ENCODE data around the gene SDC3. TPM values are rescaled to one million over a fixed set of nuclear protein-coding genes. Genes with fewer than 3 reads are reported as not detected.

SDC3 gene
- total and polyA plus RNA-seq, 2 donors (not counting 1 experiment from before 2014, with no cell fraction given) = 13.7 to 32.9 TPM

GRCh38 chr1:30822006-30822405 is 86.6 kb downstream of the SDC3 start:
- H4K20me1 ChIP-seq (ENCODE audit: control insufficient read depth, extremely low read depth, insufficient read depth, low read length) = no peaks in the 10 kb centered on the region
- H3K4me2 ChIP-seq (ENCODE audit: extremely low read depth, insufficient read depth, low read length) = no peak overlapping the region
- peaks cover 20% of the 10 kb centered on the region for H3K4me1 ChIP-seq (ENCODE audit: control insufficient read depth, extremely low read depth, insufficient read depth, low read length)
- H3K79me2 ChIP-seq (ENCODE audit: control insufficient read depth, insufficient read depth, low read length) = no peaks in the 10 kb centered on the region
- no peak overlapping the region for H2AFZ ChIP-seq (ENCODE audit: low read length)
- no peak for TF ChIP-seq EZH2 (IDR thresholded peaks at IDR 0.05; ENCODE audit: low read length, missing control alignments)
- TF ChIP-seq CTCF (conservative IDR thresholded peaks at IDR 0.05 in 1 of 2, IDR thresholded peaks at IDR 0.05 in 1 of 2; ENCODE audit: low read depth in 1 of 2, low read length in 2 of 2) = no peak
- H3K9ac ChIP-seq (ENCODE audit: insufficient read depth, low read length) = no peak overlapping the region
- no peaks in the 10 kb centered on the region for H3K9me3 ChIP-seq (ENCODE audit: control insufficient read depth, insufficient read depth, low read depth, low read length)
- H3K4me3 ChIP-seq (replicated peaks in 1 of 4; ENCODE audit: control extremely low read depth in 1 of 4, insufficient read depth in 1 of 4, low read depth in 3 of 4, low read length in 4 of 4) = no peak overlapping the region
- no peak overlapping the region for H3K27ac ChIP-seq (ENCODE audit: insufficient read depth, low read length)
- DNase-seq (ENCODE audit: low read depth in 2 of 2) = no peak
- H3K36me3 ChIP-seq (ENCODE audit: control insufficient read depth, insufficient read depth, low read length) = no peaks in the 10 kb centered on the region
- peaks cover 8% of the 10 kb centered on the region for H3K27me3 ChIP-seq (ENCODE audit: control insufficient read depth, insufficient read depth, low read length)

- Histone ChIP-seq H3K27me3 (ENCODE audit: control insufficient read depth, insufficient read depth, low read length) (peaks cover 2% of the 10 kb centered on the region), H3K9me3 (ENCODE audit: control insufficient read depth, insufficient read depth, low read depth, low read length) (no peaks in the 10 kb centered on the region), H3K36me3 (ENCODE audit: control insufficient read depth, insufficient read depth, low read length) (no peaks in the 10 kb centered on the region), H2AFZ (ENCODE audit: low read length) (no peak overlapping the region), H3K27ac (ENCODE audit: insufficient read depth, low read length) (no peak overlapping the region), H3K4me2 (ENCODE audit: extremely low read depth, insufficient read depth, low read length) (no peak overlapping the region), H3K79me2 (ENCODE audit: control insufficient read depth, insufficient read depth, low read length) (no peaks in the 10 kb centered on the region), H4K20me1 (ENCODE audit: control insufficient read depth, extremely low read depth, insufficient read depth, low read length) (no peaks in the 10 kb centered on the region), H3K4me3 (replicated peaks in 1 of 4; ENCODE audit: control extremely low read depth in 1 of 4, insufficient read depth in 1 of 4, low read depth in 3 of 4, low read length in 4 of 4) (no peak overlapping the region), H3K4me1 (ENCODE audit: control insufficient read depth, extremely low read depth, insufficient read depth, low read length) (peaks cover 29% of the 10 kb centered on the region), H3K9ac (ENCODE audit: insufficient read depth, low read length) (no peak overlapping the region)
- DNase-seq (ENCODE audit: low read depth in 2 of 2) = no peak
- no peak for TF ChIP-seq EZH2 (IDR thresholded peaks at IDR 0.05; ENCODE audit: low read length, missing control alignments)
- no peak for TF ChIP-seq CTCF (conservative IDR thresholded peaks at IDR 0.05 in 1 of 2, IDR thresholded peaks at IDR 0.05 in 1 of 2; ENCODE audit: low read depth in 1 of 2, low read length in 2 of 2)
Measured at GRCh38 chr1:30820299-30820698, 88.3 kb downstream of the SDC3 start.

Other genes starting within 250 kb of the SDC3 start
- 0.26 TPM in 1 of 2 replicates, not detected in the other for gene MATN1, start 185.2 kb downstream of the SDC3 start, total RNA-seq
- gene MATN1, start 185.2 kb downstream of the SDC3 start, polyA plus RNA-seq = not detected in 2 replicates
- gene LAPTM5, start 151.0 kb downstream of the SDC3 start, total RNA-seq = under 0.01 TPM in 2 replicates
- gene LAPTM5, start 151.0 kb downstream of the SDC3 start, polyA plus RNA-seq = 0.25 and 0.32 TPM in 2 replicates
- gene PUM1, start 157.0 kb upstream of the SDC3 start, total RNA-seq = 55.2 and 59.3 TPM in 2 replicates
- 70.5 and 83.1 TPM in 2 replicates for gene PUM1, start 157.0 kb upstream of the SDC3 start, polyA plus RNA-seq

All from fibroblast of lung (primary cell).